GM21381 (cell line): ENCODE measurements around the gene PLXNA1.

Source experiments
- ATAC-seq: cut with Tn5 transposase; IDR thresholded peaks from one replicate; pipeline ENCODE4 v1.9.1; 2021; ENCODE audit warnings: mild to moderate bottlenecking, moderate library complexity; ENCODE audit not compliant: unreplicated experiment

PLXNA1 gene

GRCh38 chr3:126982471-126983175, at the start of gene PLXNA1:
PLXNA1 (plus strand) TSS chr3:126983115; CDS start chr3:126988594, 5,479 bp downstream.
- ATAC-seq, result peak; percentile 66

- ATAC-seq, result no peak
Observed at GRCh38 chr3:126934031-126934531, 48.8 kb upstream of the PLXNA1 start.

- ATAC-seq, result no peak
Observed at GRCh38 chr3:126934991-126935390, 47.9 kb upstream of the PLXNA1 start.

- ATAC-seq, result no peak
Observed at GRCh38 chr3:126935756-126936509, 47.0 kb upstream of the PLXNA1 start.

- ATAC-seq, result no peak
Observed at GRCh38 chr3:126936853-126937425, 46.0 kb upstream of the PLXNA1 start.

- no peak for ATAC-seq
Observed at GRCh38 chr3:126937533-126937932, 45.4 kb upstream of the PLXNA1 start.

- ATAC-seq, result no peak
Observed at GRCh38 chr3:126937973-126938372, 44.9 kb upstream of the PLXNA1 start.

- ATAC-seq, result no peak
Observed at GRCh38 chr3:126938520-126939337, 44.2 kb upstream of the PLXNA1 start.

- no peak for ATAC-seq
Observed at GRCh38 chr3:126939338-126939718, 43.6 kb upstream of the PLXNA1 start.

- ATAC-seq, result no peak
Observed at GRCh38 chr3:126939733-126940132, 43.2 kb upstream of the PLXNA1 start.

- ATAC-seq, result no peak
Observed at GRCh38 chr3:126941721-126942270, 41.1 kb upstream of the PLXNA1 start.

- no peak for ATAC-seq
Observed at GRCh38 chr3:126944089-126944965, 38.6 kb upstream of the PLXNA1 start.

GRCh38 chr3:126945171-126945721, 37.7 kb upstream of the PLXNA1 start:
- no peak for ATAC-seq

- ATAC-seq, result no peak
Observed at GRCh38 chr3:126945891-126946290, 37.0 kb upstream of the PLXNA1 start.

GRCh38 chr3:126946405-126946804, 36.5 kb upstream of the PLXNA1 start:
- ATAC-seq, result no peak

- ATAC-seq, result no peak
Observed at GRCh38 chr3:126947429-126947828, 35.5 kb upstream of the PLXNA1 start.

GRCh38 chr3:126948980-126949535, 33.9 kb upstream of the PLXNA1 start:
- no peak for ATAC-seq

- ATAC-seq, result no peak
Observed at GRCh38 chr3:126951561-126951960, 31.4 kb upstream of the PLXNA1 start.
